NCI-H524 treated with DMSO at 0.1 percent for 48 hours (cell line): ENCODE measurements around the gene TPPP2.
A peak's percentile ranks its signal among the peaks of the same experiment; 100 is the strongest.
"Not testable (repeated sequence)": the region's sequence is repeated elsewhere in the genome, so short reads cannot be mapped to it uniquely, and the experiment has no call there.

ENCODE experiments used
- DNase-seq: peaks from one replicate; lab custom pipeline; 2025; lab: John Stamatoyannopoulos, UW

Gene TPPP2

GRCh38 chr14:21038441-21039422 lies 8.7 kb downstream of the TPPP2 start:
- DNase-seq = peak; percentile 54

GRCh38 chr14:21039585-21040369 lies 9.8 kb downstream of the TPPP2 start:
- peak; percentile 21 for DNase-seq

GRCh38 chr14:21040370-21040925 lies 10.4 kb downstream of the TPPP2 start:
- DNase-seq = no peak

GRCh38 chr14:21040941-21041340 lies 10.9 kb downstream of the TPPP2 start:
- DNase-seq = not testable (repeated sequence)

- no peak for DNase-seq
These were observed 11.8 kb downstream of the TPPP2 start, which contains the start of gene RNASE7 for GRCh38 chr14:21041676-21042433. TSS of gene RNASE7 (plus strand) at chr14:21042362. CDS start at chr14:21042993, 631 bp downstream.

GRCh38 chr14:21042918-21043317 lies 12.9 kb downstream of the TPPP2 start:
- no peak for DNase-seq

GRCh38 chr14:21043387-21043973 lies 13.5 kb downstream of the TPPP2 start:
- DNase-seq = no peak

GRCh38 chr14:21043974-21044618 lies 14.1 kb downstream of the TPPP2 start:
- DNase-seq = no peak

- no peak for DNase-seq
These were observed 17.4 kb downstream of the TPPP2 start for GRCh38 chr14:21047378-21047781.

GRCh38 chr14:21048638-21049037 lies 18.6 kb downstream of the TPPP2 start:
- DNase-seq = no peak

- DNase-seq = no peak
These were observed 19.3 kb downstream of the TPPP2 start for GRCh38 chr14:21049271-21049673.

GRCh38 chr14:21050597-21050996 lies 20.6 kb downstream of the TPPP2 start:
- DNase-seq = no peak

GRCh38 chr14:21053184-21054122 lies 23.4 kb downstream of the TPPP2 start:
- DNase-seq = no peak

- DNase-seq = no peak
These were observed 24.2 kb downstream of the TPPP2 start for GRCh38 chr14:21054123-21054767.

GRCh38 chr14:21054768-21055145 lies 24.7 kb downstream of the TPPP2 start:
- DNase-seq = no peak

- DNase-seq = no peak
These were observed 25.6 kb downstream of the TPPP2 start for GRCh38 chr14:21055432-21056117.

- no peak for DNase-seq
These were observed 26.6 kb downstream of the TPPP2 start for GRCh38 chr14:21056520-21057163.
